GM12801 (cell line): Measurements from ENCODE around the gene SLC39A8.

Source experiments
- CTCF ChIP-seq: IDR thresholded peaks from one replicate; pipeline ENCODE4 v1.5.1; 2011; ENCODE audit warnings: control low read depth; ENCODE audit not compliant: insufficient read length; ENCODE audit errors: extremely low read depth

SLC39A8 gene

GRCh38 chr4:102268355-102268754 lies 76.9 kb downstream of the SLC39A8 start:
- no peak for TF ChIP-seq CTCF

GRCh38 chr4:102263024-102263787 lies 82.1 kb downstream of the SLC39A8 start:
- no peak for TF ChIP-seq CTCF

- TF ChIP-seq CTCF = no peak
Measured at GRCh38 chr4:102259702-102260101, 85.6 kb downstream of the SLC39A8 start.

- no peak for TF ChIP-seq CTCF
Measured at GRCh38 chr4:102259081-102259480, 86.2 kb downstream of the SLC39A8 start.

GRCh38 chr4:102256321-102256720 lies 89.0 kb downstream of the SLC39A8 start:
- no peak for TF ChIP-seq CTCF

GRCh38 chr4:102253860-102254259 lies 91.4 kb downstream of the SLC39A8 start:
- TF ChIP-seq CTCF = no peak

GRCh38 chr4:102252171-102252570 lies 93.1 kb downstream of the SLC39A8 start:
- no peak for TF ChIP-seq CTCF
